GM10248 (cell line): ENCODE results near the gene GDPD3.

ENCODE experiments used
- CTCF ChIA-PET: fragments of 300-600 bp; sonication (Branson Sonifier 250); formaldehyde crosslinking; extraction: SDS; loops from one replicate; lab custom pipeline; 2021; ENCODE audit warnings: antibody characterized with exemption; lab: Yijun Ruan, JAX
- POLR2A ChIA-PET: fragments of 350-650 bp; sonication (Branson Sonifier 250); formaldehyde crosslinking; extraction: SDS; loops from one replicate; lab custom pipeline; 2020; ENCODE audit warnings: antibody characterized with exemption; lab: Yijun Ruan, JAX
- DNase-seq: peaks from one replicate; pipeline ENCODE4 v3.0.0; 2012; ENCODE audit errors: extremely low spot score
- TF ChIP-seq, protein P1 (sequence below): IDR thresholded peaks from 2 replicates; pipeline ENCODE4 v1.5.1; 2012; ENCODE audit warnings: mild to moderate bottlenecking, low read depth; ENCODE audit errors: extremely low read depth, missing control alignments, control extremely low read depth

GDPD3 gene, protein sequence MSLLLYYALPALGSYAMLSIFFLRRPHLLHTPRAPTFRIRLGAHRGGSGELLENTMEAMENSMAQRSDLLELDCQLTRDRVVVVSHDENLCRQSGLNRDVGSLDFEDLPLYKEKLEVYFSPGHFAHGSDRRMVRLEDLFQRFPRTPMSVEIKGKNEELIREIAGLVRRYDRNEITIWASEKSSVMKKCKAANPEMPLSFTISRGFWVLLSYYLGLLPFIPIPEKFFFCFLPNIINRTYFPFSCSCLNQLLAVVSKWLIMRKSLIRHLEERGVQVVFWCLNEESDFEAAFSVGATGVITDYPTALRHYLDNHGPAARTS

DNA sequence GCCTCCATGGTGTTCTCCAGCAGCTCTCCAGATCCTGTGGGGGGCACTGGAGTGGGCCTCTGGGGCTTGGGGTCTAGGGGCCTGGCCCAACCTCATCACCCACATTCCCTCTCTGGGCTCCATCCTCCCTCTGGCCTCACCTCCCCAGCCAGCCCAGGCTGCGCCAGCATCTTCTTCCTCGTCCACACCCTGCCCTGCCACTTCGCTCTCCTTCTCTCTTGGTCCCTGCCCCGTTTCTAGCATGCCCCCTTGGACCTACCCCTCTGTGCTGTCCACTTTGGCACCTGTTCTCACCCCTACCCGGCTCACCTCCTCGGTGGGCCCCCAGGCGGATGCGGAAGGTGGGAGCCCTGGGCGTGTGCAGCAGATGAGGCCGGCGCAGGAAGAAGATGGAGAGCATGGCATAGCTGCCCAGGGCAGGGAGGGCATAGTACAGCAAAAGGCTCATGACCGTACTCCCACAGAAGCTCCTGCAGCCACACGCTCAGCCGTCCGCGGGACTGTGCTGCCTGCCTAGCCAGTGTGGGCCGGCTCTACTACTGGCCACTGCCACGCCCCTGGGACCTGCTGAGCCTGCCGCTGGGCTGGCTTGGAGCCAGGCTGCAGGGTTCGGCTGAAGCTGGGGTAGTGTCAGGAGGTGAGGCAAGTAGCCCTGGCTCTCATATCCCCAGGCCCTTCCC, at the start of gene GDPD3:
TSS of gene GDPD3 (minus strand) at position 507 of the 680 bp plus-strand sequence. CDS start at position 448, 59 bp downstream.
- TF ChIP-seq, protein P1, sequence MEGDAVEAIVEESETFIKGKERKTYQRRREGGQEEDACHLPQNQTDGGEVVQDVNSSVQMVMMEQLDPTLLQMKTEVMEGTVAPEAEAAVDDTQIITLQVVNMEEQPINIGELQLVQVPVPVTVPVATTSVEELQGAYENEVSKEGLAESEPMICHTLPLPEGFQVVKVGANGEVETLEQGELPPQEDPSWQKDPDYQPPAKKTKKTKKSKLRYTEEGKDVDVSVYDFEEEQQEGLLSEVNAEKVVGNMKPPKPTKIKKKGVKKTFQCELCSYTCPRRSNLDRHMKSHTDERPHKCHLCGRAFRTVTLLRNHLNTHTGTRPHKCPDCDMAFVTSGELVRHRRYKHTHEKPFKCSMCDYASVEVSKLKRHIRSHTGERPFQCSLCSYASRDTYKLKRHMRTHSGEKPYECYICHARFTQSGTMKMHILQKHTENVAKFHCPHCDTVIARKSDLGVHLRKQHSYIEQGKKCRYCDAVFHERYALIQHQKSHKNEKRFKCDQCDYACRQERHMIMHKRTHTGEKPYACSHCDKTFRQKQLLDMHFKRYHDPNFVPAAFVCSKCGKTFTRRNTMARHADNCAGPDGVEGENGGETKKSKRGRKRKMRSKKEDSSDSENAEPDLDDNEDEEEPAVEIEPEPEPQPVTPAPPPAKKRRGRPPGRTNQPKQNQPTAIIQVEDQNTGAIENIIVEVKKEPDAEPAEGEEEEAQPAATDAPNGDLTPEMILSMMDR, result no peak
- DNase-seq, result no peak
- ChIA-PET POLR2A (no interaction called here), CTCF (interaction anchor here (1.0 to 4.3 kb wide), 7 partner anchors 8 to 72 kb away, joined by 3 to 29 read pairs (median 9); partner anchors contain the start of gene CORO1A)

DNA sequence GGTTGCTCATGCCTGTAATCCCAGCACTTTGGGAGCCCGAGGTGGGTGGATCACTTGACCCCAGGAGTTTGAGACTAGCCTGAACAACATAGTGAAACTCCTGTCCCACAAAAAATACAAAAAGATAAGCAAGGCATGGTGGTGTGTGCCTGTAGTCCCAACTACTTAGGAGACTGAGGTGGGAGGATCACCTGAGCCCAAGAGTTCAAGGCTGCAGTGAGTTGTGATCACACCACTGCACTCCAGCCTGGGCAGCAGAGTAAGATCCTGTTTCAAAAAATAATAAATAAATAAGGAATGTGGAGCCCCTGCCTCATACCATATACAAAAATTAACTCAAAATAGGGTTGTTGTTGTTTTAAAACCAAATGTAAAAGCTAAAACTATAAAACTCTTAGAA, 43.9 kb upstream of the GDPD3 start:
- TF ChIP-seq, protein P1, result no peak
- ChIA-PET POLR2A (no interaction called here), CTCF (no interaction called here)
- no peak for DNase-seq

DNA sequence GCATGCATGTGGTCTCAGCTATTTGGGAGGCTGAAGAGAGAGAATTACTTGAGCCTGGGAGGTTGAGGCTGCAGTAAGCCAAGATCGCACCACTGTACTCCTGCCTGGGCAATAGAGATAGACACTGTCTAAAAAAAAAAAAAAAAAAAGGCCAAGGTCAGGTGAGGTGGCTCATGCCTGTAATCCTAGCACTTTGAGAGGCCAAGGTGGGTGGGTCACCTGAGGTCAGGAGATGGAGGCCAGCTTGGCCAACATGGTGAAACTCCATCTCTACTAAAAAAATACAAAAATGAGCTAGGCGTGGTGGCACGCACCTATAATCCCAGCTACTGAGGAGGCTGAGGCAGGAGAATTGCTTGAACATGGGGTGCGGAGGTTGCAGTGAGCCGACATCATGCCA, 41.9 kb upstream of the GDPD3 start:
- DNase-seq, result no peak
- ChIA-PET POLR2A (no interaction called here), CTCF (no interaction called here)
- TF ChIP-seq, protein P1, result no peak

DNA sequence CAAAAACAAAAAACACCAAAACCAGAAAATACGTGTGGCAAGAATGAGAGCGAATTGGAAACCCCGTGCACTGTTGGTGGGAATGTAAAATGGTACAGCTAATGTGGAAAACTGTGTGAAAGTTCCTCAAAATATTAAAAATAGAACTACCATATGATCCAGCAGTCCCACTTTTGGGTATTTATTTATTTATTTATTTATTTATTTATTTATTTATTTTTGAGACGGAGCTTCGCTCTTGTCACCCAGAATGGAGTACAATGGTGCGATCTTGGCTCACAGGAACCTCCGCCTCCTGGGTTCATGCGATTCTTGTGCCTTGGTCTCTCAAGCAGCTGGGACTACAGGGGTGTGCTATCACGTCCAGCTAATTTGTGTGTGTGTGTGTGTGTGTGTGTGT, 39.2 kb upstream of the GDPD3 start:
- no peak for DNase-seq
- CTCF ChIA-PET, result interaction anchor here (0.9 to 2.8 kb wide), 3 partner anchors 8 to 18 kb away, joined by 3 to 8 read pairs (median 4); no protein-coding TSS in a partner anchor
- TF ChIP-seq, protein P1, result no peak
- POLR2A ChIA-PET, result no interaction called here

DNA sequence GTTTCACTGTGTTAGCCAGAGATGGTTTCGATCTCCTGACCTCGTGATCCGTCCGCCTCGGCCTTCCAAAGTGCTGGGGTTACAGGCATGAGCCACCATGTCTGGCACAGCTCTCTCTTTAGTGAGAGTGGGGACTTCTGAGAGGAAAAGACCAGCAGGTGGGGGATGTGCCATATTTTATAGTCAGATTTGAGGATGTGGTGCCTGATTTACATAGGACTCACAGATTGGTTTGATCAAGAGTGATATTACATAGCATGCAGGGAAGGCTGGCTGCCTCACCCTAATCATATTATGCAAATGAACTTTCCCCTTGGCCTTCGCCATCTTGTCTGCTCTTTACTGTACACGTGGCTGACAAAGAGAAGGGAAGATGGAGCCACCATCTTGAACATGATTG, 37.8 kb upstream of the GDPD3 start:
- ChIA-PET POLR2A (no interaction called here), CTCF (interaction anchor here (2.8 kb wide), 1 partner anchor 10 kb away, joined by 8 read pairs; no protein-coding TSS in a partner anchor)
- TF ChIP-seq, protein P1, result no peak
- no peak for DNase-seq

DNA sequence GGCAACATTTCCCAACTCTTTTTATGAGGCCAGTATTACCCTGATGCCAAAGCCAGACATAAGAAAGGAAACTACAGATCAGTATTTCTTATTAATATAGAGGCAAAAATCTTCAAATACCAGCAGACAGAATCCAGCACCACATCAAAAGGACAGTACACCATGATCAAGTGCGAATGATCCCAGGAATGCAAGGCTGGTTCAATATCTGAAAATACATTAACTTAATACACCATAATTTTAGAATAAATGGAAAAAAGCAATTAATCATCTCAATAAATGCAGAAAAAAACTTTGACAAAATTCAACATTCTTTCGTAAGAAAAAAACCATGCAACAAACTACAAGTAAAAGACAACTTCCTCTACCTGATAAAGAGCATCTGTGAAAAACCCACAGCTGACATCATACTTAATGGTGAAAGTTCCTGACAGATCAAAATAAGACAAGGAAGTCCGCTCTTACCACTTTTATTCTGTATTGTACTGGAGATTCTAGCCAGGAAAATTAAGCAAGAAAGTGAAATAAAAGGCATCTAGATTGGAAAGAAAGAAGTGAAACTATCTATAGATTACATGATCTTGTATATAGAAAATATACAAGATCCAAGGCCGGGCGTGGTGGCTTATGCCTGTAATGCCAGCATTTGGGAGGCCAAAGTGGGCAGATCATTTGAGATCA, 36.1 kb upstream of the GDPD3 start:
- no peak for DNase-seq
- TF ChIP-seq, protein P1, result no peak
- ChIA-PET POLR2A (no interaction called here), CTCF (no interaction called here)
